GM10248 (cell line): ENCODE data around the gene COL4A4.
"Not testable (repeated sequence)": the region's sequence is repeated elsewhere in the genome, so short reads cannot be mapped to it uniquely, and the experiment has no call there.

ENCODE experiments used
- CTCF ChIA-PET: fragments of 300-600 bp; sonication (Branson Sonifier 250); formaldehyde crosslinking; extraction: SDS; loops from one replicate; lab custom pipeline; 2021; ENCODE audit warnings: antibody characterized with exemption; lab: Yijun Ruan, JAX
- POLR2A ChIA-PET: fragments of 350-650 bp; sonication (Branson Sonifier 250); formaldehyde crosslinking; extraction: SDS; loops from one replicate; lab custom pipeline; 2020; ENCODE audit warnings: antibody characterized with exemption; lab: Yijun Ruan, JAX
- DNase-seq: peaks from one replicate; pipeline ENCODE4 v3.0.0; 2012; ENCODE audit errors: extremely low spot score
- TF ChIP-seq, protein P1 (sequence below): IDR thresholded peaks from 2 replicates; pipeline ENCODE4 v1.5.1; 2012; ENCODE audit warnings: mild to moderate bottlenecking, low read depth; ENCODE audit errors: extremely low read depth, missing control alignments, control extremely low read depth

The COL4A4 gene

DNA sequence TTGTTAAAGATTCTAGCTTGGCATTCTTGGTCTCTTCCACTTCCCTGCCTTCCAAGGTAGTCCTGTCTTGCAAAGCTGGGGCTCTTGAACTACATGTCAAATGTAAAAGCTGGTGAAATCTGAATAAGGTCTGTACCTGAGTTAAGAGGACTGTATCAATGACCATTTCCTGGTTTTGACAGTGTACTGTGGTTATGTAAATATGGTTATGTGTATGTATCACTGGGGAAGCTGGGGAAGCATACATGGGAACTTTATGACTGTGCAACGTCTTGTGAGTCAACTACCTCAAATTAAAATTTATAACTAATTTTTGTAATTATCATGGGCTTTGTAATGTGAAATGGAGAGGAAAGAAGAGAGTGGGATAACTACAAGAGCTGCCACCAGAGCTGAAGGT, 81.7 kb downstream of the COL4A4 start:
- POLR2A ChIA-PET: no interaction called here
- TF ChIP-seq, protein P1, sequence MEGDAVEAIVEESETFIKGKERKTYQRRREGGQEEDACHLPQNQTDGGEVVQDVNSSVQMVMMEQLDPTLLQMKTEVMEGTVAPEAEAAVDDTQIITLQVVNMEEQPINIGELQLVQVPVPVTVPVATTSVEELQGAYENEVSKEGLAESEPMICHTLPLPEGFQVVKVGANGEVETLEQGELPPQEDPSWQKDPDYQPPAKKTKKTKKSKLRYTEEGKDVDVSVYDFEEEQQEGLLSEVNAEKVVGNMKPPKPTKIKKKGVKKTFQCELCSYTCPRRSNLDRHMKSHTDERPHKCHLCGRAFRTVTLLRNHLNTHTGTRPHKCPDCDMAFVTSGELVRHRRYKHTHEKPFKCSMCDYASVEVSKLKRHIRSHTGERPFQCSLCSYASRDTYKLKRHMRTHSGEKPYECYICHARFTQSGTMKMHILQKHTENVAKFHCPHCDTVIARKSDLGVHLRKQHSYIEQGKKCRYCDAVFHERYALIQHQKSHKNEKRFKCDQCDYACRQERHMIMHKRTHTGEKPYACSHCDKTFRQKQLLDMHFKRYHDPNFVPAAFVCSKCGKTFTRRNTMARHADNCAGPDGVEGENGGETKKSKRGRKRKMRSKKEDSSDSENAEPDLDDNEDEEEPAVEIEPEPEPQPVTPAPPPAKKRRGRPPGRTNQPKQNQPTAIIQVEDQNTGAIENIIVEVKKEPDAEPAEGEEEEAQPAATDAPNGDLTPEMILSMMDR: no peak
- DNase-seq: no peak

DNA sequence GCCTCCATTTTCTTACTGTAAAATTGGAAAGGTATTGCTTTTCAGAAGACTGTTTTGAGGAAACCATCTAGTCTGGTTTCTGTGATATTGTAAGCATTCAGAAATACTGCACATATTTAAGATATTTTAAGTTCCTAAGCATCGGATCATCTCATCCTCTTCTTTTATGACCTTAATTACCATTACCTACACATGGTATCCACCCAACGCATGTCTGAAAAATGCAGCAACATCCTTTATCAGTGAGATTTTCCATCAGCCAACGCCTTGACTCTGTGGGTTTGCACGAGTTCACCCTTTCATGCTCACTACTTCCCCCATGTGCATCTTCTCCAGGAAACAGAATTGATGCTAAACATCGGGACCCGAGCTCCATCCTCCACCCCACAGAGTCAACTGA, 84.3 kb downstream of the COL4A4 start:
- TF ChIP-seq, protein P1: no peak
- DNase-seq: no peak
- ChIA-PET POLR2A (no interaction called here), CTCF (interaction anchor here (1.8 kb wide), 1 partner anchor 8 kb away, joined by 6 read pairs; no protein-coding TSS in a partner anchor)

More for the DNA sequence above, 81.7 kb downstream of the COL4A4 start:
- CTCF ChIA-PET: interaction anchor here (1.1 to 2.6 kb wide), 3 partner anchors 10 to 163 kb away, joined by 3 to 8 read pairs (median 4); no protein-coding TSS in a partner anchor

DNA sequence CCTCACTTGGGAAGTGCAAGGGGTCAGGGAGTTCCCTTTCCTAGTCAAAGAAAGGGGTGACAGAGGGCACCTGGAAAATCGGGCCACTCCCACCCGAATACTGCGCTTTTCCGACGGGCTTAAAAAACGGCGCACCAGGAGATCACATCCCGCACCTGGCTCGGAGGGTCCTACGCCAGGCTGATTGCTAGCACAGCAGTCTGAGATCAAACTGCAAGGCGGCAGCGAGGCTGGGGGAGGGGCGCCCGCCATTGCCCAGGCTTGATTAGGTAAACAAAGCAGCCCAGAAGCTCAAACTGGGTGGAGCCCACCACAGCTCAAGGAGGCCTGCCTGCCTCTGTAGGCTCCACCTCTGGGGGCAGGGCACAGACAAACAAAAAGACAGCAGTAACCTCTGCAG, 98.9 kb downstream of the COL4A4 start:
- CTCF ChIA-PET, POLR2A ChIA-PET, DNase-seq: not testable (repeated sequence)

DNA sequence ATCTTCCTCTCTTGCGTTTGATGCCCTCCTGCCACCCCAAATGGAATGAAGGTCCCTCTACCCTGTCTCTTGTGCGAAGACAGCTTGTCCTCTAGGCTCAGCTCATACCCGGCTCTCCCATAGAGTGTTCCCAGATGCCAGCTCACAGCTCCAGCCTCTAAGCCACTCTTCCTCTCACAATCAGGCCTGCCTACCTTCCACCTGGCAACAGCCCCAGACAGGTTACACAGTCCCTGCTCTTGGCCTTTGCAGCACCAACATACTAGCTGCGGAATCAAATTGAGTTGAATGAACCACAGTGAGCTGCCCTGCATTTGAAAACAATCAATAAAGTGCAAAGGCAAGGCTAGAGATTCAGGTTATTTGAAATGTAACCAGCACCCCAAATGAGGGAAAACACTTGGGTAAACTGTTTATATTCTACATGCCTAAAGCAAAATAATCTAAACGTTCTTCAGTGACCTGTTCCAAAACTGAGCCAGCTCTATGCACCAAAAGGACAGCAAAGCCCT, 105.1 kb downstream of the COL4A4 start:
- no peak for DNase-seq
- ChIA-PET POLR2A (interaction anchor here (0.5 kb wide), 1 partner anchor 197 kb away, joined by 4 read pairs; no protein-coding TSS in a partner anchor), CTCF (no interaction called here)
- TF ChIP-seq, protein P1: no peak

DNA sequence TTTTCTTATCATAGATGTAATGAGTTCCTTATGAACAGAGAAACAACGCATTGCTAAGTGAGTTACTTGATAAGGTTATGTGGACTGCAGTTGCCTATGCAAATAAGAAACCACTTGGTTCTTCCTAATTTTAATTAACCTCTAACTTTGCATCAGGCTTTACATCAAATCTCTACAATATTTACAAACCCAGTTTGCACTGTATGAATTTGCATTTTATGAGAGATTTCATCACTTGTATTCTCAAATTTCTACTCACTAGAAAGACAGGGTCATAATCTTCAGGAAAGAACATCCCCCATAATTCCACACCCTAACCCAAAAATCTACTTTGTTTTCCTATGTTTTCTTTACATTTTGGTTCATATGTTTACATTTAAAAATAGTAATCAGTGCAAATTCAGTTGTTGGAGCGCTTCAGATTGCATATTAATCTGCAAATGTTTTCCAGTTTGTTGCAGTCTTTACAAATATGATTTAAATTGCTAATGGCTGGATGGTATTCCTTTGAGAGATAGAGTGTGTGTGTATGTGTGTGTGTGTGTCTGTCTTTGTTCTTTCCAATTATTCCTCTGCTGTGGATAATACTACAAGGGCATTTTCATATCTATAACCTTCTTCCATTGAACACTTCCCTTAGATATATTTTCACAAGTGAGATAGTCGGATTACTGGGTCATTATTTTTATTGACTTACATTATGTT, 106.1 kb downstream of the COL4A4 start:
- TF ChIP-seq, protein P1: no peak
- POLR2A ChIA-PET: no interaction called here
- CTCF ChIA-PET: interaction anchor here (1.0 to 1.1 kb wide), 2 partner anchors 10 to 18 kb away, joined by 3 read pairs; no protein-coding TSS in a partner anchor
- no peak for DNase-seq

DNA sequence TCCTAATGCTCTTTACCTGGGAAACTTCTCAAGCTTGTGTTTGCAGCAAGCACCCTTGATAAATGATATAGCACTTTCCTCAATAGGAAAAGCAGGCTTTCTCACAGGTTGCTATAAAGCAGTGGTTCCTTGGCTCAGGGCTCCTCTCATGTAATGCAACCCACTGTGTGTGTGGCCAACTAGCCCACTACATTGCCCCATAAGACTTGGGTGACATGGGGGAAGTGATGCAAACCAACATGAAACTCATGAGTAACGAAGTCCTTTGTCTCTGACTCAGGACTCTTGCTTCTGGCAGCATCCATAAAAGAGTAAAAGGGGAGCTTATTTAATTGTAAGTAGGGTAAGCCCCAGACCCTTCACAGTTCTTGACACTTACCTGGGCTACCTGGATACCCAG, 106.9 kb downstream of the COL4A4 start:
- TF ChIP-seq, protein P1: no peak
- no peak for DNase-seq
- POLR2A ChIA-PET: no interaction called here
- CTCF ChIA-PET: interaction anchor here (1.0 to 1.1 kb wide), 2 partner anchors 9 to 17 kb away, joined by 3 read pairs; no protein-coding TSS in a partner anchor

DNA sequence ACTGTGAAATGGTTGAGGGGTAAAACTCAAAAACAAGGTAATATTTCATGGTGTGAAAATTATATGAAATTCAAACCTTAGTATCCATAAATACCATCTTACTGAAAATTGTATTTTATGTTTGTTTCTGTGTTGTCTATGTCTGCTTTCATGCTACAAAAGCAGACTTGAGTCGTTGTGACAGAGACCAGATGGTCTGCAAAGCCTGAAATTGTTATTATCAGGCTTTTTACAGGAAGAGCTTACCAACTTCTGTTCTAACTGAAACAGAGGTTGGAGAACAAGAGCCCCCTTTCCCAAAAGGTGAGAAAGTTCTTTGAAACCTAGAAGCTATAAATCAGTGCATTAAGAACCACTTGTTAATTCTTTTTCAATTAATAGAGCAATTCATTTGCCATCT, 110.0 kb downstream of the COL4A4 start:
- DNase-seq: no peak
- TF ChIP-seq, protein P1: no peak
- POLR2A ChIA-PET: no interaction called here
- CTCF ChIA-PET: interaction anchor here (0.9 kb wide), 1 partner anchor 9 kb away, joined by 3 read pairs; no protein-coding TSS in a partner anchor
